ENCODE data around the gene C11orf91. TPM values are rescaled to one million over a fixed set of nuclear protein-coding genes. Genes with fewer than 3 reads are reported as not detected.

Gene C11orf91
- total RNA-seq, 1 donor from 2014 or later, result not detected

DNA sequence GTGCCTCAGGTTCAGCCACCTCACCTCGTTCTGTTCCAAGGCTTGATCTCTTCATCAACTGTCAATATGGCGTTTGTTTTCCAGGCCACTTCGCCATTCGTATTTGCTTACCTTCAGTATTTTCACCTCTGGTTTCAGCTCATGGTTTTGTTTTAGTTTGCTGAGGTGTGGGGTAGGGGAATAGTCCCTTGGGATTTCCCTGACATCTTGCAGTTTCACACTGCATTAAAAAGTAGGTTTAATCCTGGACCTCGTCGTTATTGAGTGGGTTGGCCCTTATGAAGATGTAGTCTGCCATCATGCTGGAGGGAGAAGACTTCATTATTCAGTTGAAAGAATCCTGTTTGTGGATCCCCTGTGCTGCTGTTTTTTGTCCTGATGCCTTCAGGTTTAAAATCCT, 46.0 kb downstream of the C11orf91 start:
- intact Hi-C loops (cut with micrococcal nuclease), result no loop called here
- H3K27ac ChIP-seq (replicated peaks), result no peak overlapping the region
- H3K27me3 ChIP-seq (ENCODE audit: low read depth), result no peaks in the 10 kb centered on the region
- DNase-seq, result no peak
- TF ChIP-seq, protein P1, sequence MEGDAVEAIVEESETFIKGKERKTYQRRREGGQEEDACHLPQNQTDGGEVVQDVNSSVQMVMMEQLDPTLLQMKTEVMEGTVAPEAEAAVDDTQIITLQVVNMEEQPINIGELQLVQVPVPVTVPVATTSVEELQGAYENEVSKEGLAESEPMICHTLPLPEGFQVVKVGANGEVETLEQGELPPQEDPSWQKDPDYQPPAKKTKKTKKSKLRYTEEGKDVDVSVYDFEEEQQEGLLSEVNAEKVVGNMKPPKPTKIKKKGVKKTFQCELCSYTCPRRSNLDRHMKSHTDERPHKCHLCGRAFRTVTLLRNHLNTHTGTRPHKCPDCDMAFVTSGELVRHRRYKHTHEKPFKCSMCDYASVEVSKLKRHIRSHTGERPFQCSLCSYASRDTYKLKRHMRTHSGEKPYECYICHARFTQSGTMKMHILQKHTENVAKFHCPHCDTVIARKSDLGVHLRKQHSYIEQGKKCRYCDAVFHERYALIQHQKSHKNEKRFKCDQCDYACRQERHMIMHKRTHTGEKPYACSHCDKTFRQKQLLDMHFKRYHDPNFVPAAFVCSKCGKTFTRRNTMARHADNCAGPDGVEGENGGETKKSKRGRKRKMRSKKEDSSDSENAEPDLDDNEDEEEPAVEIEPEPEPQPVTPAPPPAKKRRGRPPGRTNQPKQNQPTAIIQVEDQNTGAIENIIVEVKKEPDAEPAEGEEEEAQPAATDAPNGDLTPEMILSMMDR (IDR thresholded peaks at IDR 0.05; ENCODE audit: borderline replicate concordance), result no peak
- H3K4me1 ChIP-seq, result peaks cover 21% of the 10 kb centered on the region
- no peaks in the 10 kb centered on the region for H3K9me3 ChIP-seq (replicated peaks)
- H3K36me3 ChIP-seq, result no peaks in the 10 kb centered on the region
- H3K4me3 ChIP-seq, result no peak overlapping the region

DNA sequence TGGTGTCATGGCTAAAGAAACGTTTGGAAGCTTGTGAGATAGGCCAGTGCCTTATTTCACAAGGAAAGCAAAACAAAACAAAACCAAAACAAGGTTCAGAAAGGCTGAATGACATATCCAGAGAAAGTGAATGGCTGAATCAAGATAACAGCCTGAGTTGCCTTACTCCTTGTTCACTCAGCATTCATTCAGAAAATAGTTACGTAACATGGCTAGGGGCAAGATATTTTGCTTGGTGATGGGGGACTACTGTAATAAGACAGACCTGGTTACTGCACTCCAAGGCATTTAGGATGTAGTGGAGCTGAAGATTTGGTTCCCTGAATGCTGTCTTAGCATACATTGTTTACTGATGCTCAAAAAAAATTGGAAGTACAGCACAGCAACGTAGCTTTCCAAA, 47.7 kb downstream of the C11orf91 start:
- Histone ChIP-seq H3K4me3 (no peak overlapping the region), H3K27me3 (ENCODE audit: low read depth) (no peaks in the 10 kb centered on the region), H3K27ac (replicated peaks) (peak overlapping the region; percentile 6), H3K4me1 (peaks cover 21% of the 10 kb centered on the region), H3K9me3 (replicated peaks) (no peaks in the 10 kb centered on the region), H3K36me3 (no peaks in the 10 kb centered on the region)
- TF ChIP-seq, protein P1 (IDR thresholded peaks at IDR 0.05; ENCODE audit: borderline replicate concordance), result no peak
- DNase-seq, result no peak
- intact Hi-C loops (cut with micrococcal nuclease), result no loop called here

DNA sequence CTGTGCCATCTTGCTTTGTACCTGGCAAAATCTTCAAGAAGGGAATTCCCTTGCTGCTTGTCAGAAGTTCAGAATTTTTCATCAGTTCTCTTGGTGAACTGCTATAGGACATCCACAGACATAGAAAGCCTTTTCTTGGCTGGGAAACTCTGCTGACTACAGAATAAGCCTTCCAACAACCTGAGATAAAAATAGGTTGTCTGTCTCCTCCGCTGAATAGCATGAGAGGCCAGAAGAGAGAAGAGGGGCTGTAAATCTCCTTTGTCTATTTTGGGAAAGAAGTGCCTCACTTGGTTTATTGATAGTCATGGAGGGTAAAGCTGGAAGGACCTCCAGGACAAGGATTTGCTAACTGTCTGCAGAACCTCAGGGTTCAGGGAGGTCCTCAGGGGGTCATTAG, 48.2 kb downstream of the C11orf91 start:
- peaks cover 21% of the 10 kb centered on the region for H3K4me1 ChIP-seq
- H3K27me3 ChIP-seq (ENCODE audit: low read depth), result no peaks in the 10 kb centered on the region
- no peak for DNase-seq
- no peak overlapping the region for H3K4me3 ChIP-seq
- H3K27ac ChIP-seq (replicated peaks), result peak overlapping the region; percentile 6
- H3K36me3 ChIP-seq, result no peaks in the 10 kb centered on the region
- intact Hi-C loops (cut with micrococcal nuclease), result no loop called here
- H3K9me3 ChIP-seq (replicated peaks), result no peaks in the 10 kb centered on the region
- TF ChIP-seq, protein P1 (IDR thresholded peaks at IDR 0.05; ENCODE audit: borderline replicate concordance), result no peak

DNA sequence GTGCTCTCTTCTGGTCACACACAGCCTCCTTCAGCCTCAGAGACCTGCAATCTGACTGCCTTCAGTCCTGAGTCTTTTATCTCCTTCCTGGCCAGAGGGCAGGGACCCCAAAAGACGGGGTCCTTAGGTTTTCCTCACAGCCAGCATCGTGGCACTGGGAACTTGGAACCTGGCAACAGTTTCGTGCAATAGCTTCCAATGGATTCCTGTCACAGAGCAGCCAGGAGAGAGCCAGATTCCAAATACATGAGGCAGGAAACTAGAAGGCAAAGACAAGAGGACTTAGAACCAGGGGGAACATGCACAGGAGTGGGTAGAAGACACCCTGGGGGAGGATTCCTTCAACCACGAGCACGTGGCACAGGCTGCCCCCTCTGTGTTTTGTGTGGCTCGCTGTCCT, 48.6 kb downstream of the C11orf91 start:
- intact Hi-C loops (cut with micrococcal nuclease), result no loop called here
- H3K4me3 ChIP-seq, result no peak overlapping the region
- H3K27me3 ChIP-seq (ENCODE audit: low read depth), result no peaks in the 10 kb centered on the region
- H3K4me1 ChIP-seq, result peaks cover 21% of the 10 kb centered on the region
- no peak for DNase-seq
- no peaks in the 10 kb centered on the region for H3K9me3 ChIP-seq (replicated peaks)
- TF ChIP-seq, protein P1 (IDR thresholded peaks at IDR 0.05; ENCODE audit: borderline replicate concordance), result no peak
- H3K36me3 ChIP-seq, result no peaks in the 10 kb centered on the region
- peak overlapping the region; percentile 6 for H3K27ac ChIP-seq (replicated peaks)

GRCh38 chr11:33651555-33651954, 49.1 kb downstream of the C11orf91 start:
- no peaks in the 10 kb centered on the region for H3K36me3 ChIP-seq
- H3K27me3 ChIP-seq (ENCODE audit: low read depth), result no peaks in the 10 kb centered on the region
- peaks cover 25% of the 10 kb centered on the region for H3K4me1 ChIP-seq
- no peaks in the 10 kb centered on the region for H3K9me3 ChIP-seq (replicated peaks)
- DNase-seq, result no peak
- no peak overlapping the region for H3K4me3 ChIP-seq
- H3K27ac ChIP-seq (replicated peaks), result no peak overlapping the region
- intact Hi-C loops (cut with micrococcal nuclease), result no loop called here
- TF ChIP-seq, protein P1 (IDR thresholded peaks at IDR 0.05; ENCODE audit: borderline replicate concordance), result no peak

- no peak overlapping the region for H3K27ac ChIP-seq (replicated peaks)
- peaks cover 25% of the 10 kb centered on the region for H3K4me1 ChIP-seq
- no peak overlapping the region for H3K4me3 ChIP-seq
- intact Hi-C loops (cut with micrococcal nuclease), result no loop called here
- TF ChIP-seq, protein P1 (IDR thresholded peaks at IDR 0.05; ENCODE audit: borderline replicate concordance), result no peak
- H3K9me3 ChIP-seq (replicated peaks), result no peaks in the 10 kb centered on the region
- DNase-seq, result no peak
- no peaks in the 10 kb centered on the region for H3K27me3 ChIP-seq (ENCODE audit: low read depth)
- H3K36me3 ChIP-seq, result no peaks in the 10 kb centered on the region
Observed at GRCh38 chr11:33649944-33650343, 50.7 kb downstream of the C11orf91 start.
